Liver (tissue), 9 donors: Measurements from ENCODE around the gene FGFRL1. TPM values are rescaled to one million over a fixed set of nuclear protein-coding genes. Genes with fewer than 3 reads are reported as not detected.
"Not testable (repeated sequence)": the region's sequence is repeated elsewhere in the genome, so short reads cannot be mapped to it uniquely, and the experiment has no call there.

Experiments
- DNase-seq: peaks from one replicate; pipeline ENCODE4 v3.0.0-alpha.2; 2017; ENCODE audit warnings: low spot score
- H3K27ac ChIP-seq, 2 donors: one replicate each; pipeline ENCODE4 v1.7.0; 2013; ENCODE audit warnings: inconsistent platforms in 2 of 2, low read length in 2 of 2, control low read depth in 1 of 2, low read depth in 1 of 2, mild to moderate bottlenecking in 1 of 2
- H3K27me3 ChIP-seq, 4 donors: one replicate each; pipeline versions ENCODE4 v1.6.1 to v1.7.0; 2013; ENCODE audit warnings: low read length in 3 of 4, inconsistent platforms in 1 of 4, mild to moderate bottlenecking in 1 of 4, moderate library complexity in 1 of 4; ENCODE audit not compliant: control insufficient read depth in 4 of 4, insufficient read depth in 4 of 4
- H3K36me3 ChIP-seq, 4 donors: one replicate each; pipeline versions ENCODE4 v1.6.1 to v1.7.0; 2013; ENCODE audit warnings: low read length in 3 of 4, mild to moderate bottlenecking in 3 of 4, low read depth in 1 of 4, moderate library complexity in 1 of 4; ENCODE audit not compliant: control insufficient read depth in 4 of 4, insufficient read depth in 3 of 4
- H3K4me1 ChIP-seq, 4 donors: one replicate each; pipeline versions ENCODE4 v1.6.1 to v1.7.0; 2013; ENCODE audit warnings: low read length in 3 of 4, mild to moderate bottlenecking in 3 of 4, moderate library complexity in 1 of 4; ENCODE audit not compliant: control insufficient read depth in 4 of 4, insufficient read depth in 4 of 4
- H3K4me3 ChIP-seq, 3 donors: one replicate each; pipeline versions ENCODE4 v1.6.1 to v1.7.0; 2013; ENCODE audit warnings: low read length in 3 of 3, control low read depth in 1 of 3, low read depth in 1 of 3, mild to moderate bottlenecking in 1 of 3
- H3K9ac ChIP-seq, 2 donors: one replicate each; pipeline ENCODE4 v1.7.0; 2013; ENCODE audit warnings: low read length in 2 of 2, mild to moderate bottlenecking in 2 of 2, moderate library complexity in 2 of 2, control low read depth in 1 of 2, low read depth in 1 of 2
- H3K9me3 ChIP-seq, 4 donors: one replicate each; pipeline versions ENCODE4 v1.6.1 to v1.7.0; 2013; ENCODE audit warnings: low read length in 3 of 4; ENCODE audit not compliant: control insufficient read depth in 4 of 4
- EGR1 ChIP-seq, 2 donors: IDR thresholded peaks; 2 replicates each; pipeline ENCODE4 v1.6.1; 2016 to 2018; ENCODE audit warnings: antibody characterized with exemption in 2 of 2, low read depth in 2 of 2
- FOXA1 ChIP-seq: IDR thresholded peaks from 2 replicates; pipeline ENCODE4 v1.6.1; 2016; ENCODE audit warnings: antibody characterized with exemption
- FOXA2 ChIP-seq: IDR thresholded peaks from 2 replicates; pipeline ENCODE4 v1.6.1; 2016; ENCODE audit warnings: antibody characterized with exemption
- GABPA ChIP-seq, 2 donors: IDR thresholded peaks in 1 of 2; conservative IDR thresholded peaks in 1 of 2; 2 replicates each; pipeline ENCODE4 v1.6.1; 2016; ENCODE audit warnings: antibody characterized with exemption in 2 of 2, mild to moderate bottlenecking in 1 of 2, moderate library complexity in 1 of 2
- HNF4A ChIP-seq, 2 donors: conservative IDR thresholded peaks; 2 replicates each; pipeline ENCODE4 v1.6.1; 2016; ENCODE audit warnings: antibody characterized with exemption in 2 of 2, mild to moderate bottlenecking in 2 of 2
- HNF4G ChIP-seq: IDR thresholded peaks from 2 replicates; pipeline ENCODE4 v1.6.1; 2016; ENCODE audit warnings: antibody characterized with exemption
- JUND ChIP-seq, 2 donors: IDR thresholded peaks; 2 replicates each; pipeline ENCODE4 v1.6.1; 2016; ENCODE audit warnings: antibody characterized with exemption in 2 of 2
- NR2F2 ChIP-seq: IDR thresholded peaks from 2 replicates; pipeline ENCODE4 v1.6.1; 2016; ENCODE audit warnings: antibody characterized with exemption
- RAD21 ChIP-seq, 2 donors: IDR thresholded peaks; 2 replicates each; pipeline ENCODE4 v1.6.1; 2016; ENCODE audit warnings: antibody characterized with exemption in 2 of 2, mild to moderate bottlenecking in 2 of 2
- RXRA ChIP-seq, 2 donors: IDR thresholded peaks; 2 replicates each; pipeline ENCODE4 v1.6.1; 2017 to 2018; ENCODE audit warnings: antibody characterized with exemption in 2 of 2, mild to moderate bottlenecking in 1 of 2
- SP1 ChIP-seq: IDR thresholded peaks from 2 replicates; pipeline ENCODE4 v1.6.1; 2018; ENCODE audit warnings: antibody characterized with exemption, mild to moderate bottlenecking
- TAF1 ChIP-seq: conservative IDR thresholded peaks from 2 replicates; pipeline ENCODE4 v1.6.1; 2016; ENCODE audit warnings: antibody characterized with exemption, mild to moderate bottlenecking
- YY1 ChIP-seq: IDR thresholded peaks from 2 replicates; pipeline ENCODE4 v1.6.1; 2016; ENCODE audit warnings: antibody characterized with exemption, mild to moderate bottlenecking
- ZBTB33 ChIP-seq: IDR thresholded peaks from 2 replicates; pipeline ENCODE4 v1.6.1; 2016; ENCODE audit warnings: antibody characterized with exemption
- WGBS: extraction: QIAGEN DNeasy Blood & Tissue Kit; methylation state at CpG from one replicate; pipeline ENCODE4 v1.1.7; 2013; 5-methylcytosine and 5-hydroxymethylcytosine counted together
- polyA plus RNA-seq, 2 donors: library from polyadenylated mRNA; stranded (reverse) in 1 of 2; unstranded in 1 of 2; fragments of 200-250 nt in 1 of 2; fragments of >200 nt in 1 of 2; fragmentation: Nextera tagmentation in 1 of 2; extraction: Ambion mirVana in 1 of 2; gene quantifications; one replicate each; pipeline versions ENCODE4 v1.2.1 to v1.2.3, GENCODE V29; 2013 to 2015
- total RNA-seq, 2 donors: library from RNA; depleted of rRNA; stranded (reverse); fragments of >200 nt; gene quantifications; one replicate each; pipeline ENCODE4 v1.2.3, GENCODE V29; 2014
- TF ChIP-seq, protein P1 (sequence below): fragments of 150-350 bp; IDR thresholded peaks from 2 replicates; pipeline ENCODE4 v1.5.1; 2017; ENCODE audit warnings: improper control_type of control experiment, low read depth, low read length; ENCODE audit not compliant: missing input control
- TF ChIP-seq, protein P2 (sequence below): IDR thresholded peaks from 2 replicates; pipeline ENCODE4 v1.6.1; 2016; ENCODE audit warnings: antibody characterized with exemption
- TF ChIP-seq, protein P3 (sequence below): IDR thresholded peaks from 2 replicates; pipeline ENCODE4 v1.6.1; 2016; ENCODE audit warnings: antibody characterized with exemption, mild to moderate bottlenecking
- TF ChIP-seq, protein P4 (sequence below): IDR thresholded peaks from 2 replicates; pipeline ENCODE4 v1.6.1; 2016; ENCODE audit warnings: antibody characterized with exemption
- donor health status: healthy.
- donor health status: healthy.
- donor health status: healthy.
- donor health status: healthy.
- donor health status: healthy.

Gene FGFRL1
- total and polyA plus RNA-seq, 4 donors, result 14.2 to 49.1 (median 22.4) TPM

DNA sequence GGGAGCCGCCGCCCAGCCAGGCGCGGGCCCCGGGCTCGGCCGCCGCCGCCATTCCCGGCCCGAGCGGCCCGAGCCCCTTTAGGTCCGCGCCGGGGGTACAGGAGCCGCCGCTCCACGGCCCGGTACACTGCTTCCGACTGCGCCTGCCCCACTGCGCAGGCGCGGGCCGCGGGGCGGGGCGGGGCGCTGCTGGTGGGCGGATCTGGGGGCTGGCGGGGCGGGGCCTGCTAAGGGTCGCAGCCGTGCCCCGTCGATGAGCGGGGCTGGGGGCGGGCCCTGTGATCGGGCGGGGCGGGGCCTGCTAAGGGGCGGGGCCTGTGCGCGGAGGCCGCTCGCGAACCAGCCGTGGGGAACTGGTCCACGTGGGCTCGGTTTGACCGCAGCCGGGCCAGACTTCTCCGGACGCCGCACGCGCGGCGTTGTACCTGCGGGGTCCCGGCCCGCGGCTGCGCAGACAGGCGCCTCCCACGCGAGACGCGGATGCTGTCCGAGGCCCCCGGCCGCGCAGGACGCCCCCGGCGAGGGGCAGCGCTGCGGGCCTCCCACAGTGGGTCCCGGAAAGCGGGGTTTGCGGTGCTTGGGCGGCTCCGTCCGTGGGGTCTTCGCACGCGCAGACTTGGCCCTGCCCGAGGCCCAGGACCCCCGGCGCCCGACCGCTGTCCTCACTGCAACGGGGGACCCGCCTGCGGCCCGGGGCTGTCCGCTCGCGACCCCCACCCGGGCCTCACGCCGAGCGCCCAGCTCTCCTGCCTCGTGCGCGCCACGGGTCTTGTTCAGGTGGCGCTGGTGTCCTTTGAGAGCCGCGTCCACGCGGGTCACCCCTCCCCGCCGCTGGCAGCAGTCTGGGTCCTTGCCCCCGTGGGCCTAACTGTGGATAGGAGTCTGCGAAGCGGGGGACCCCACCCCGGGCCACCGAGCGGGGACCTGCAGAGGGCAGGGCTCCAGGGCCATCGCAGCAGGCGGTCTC is 37.7 kb upstream of the FGFRL1 start, which contains the start of gene DGKQ (continued):
- no peak for TF ChIP-seq FOXA1

- no peak overlapping the region for H3K9ac ChIP-seq
- WGBS, result 97% methylated on average over 9 of the region's 9 CpGs
- TF ChIP-seq FOXA1 (no peak), SP1 (no peak), EGR1 (IDR thresholded peaks at IDR 0.05; ENCODE audit: low read depth in 2 of 2) (no peak), YY1 (no peak), RAD21 (IDR thresholded peaks at IDR 0.05) (no peak), RXRA (IDR thresholded peaks at IDR 0.05) (no peak), JUND (IDR thresholded peaks at IDR 0.05) (no peak), ZBTB33 (no peak), HNF4G (no peak), GABPA (IDR thresholded peaks at IDR 0.05 in 1 of 2, conservative IDR thresholded peaks at IDR 0.05 in 1 of 2) (no peak), FOXA2 (no peak), TAF1 (no peak), NR2F2 (no peak), HNF4A (conservative IDR thresholded peaks at IDR 0.05) (no peak)
- TF ChIP-seq, protein P1, sequence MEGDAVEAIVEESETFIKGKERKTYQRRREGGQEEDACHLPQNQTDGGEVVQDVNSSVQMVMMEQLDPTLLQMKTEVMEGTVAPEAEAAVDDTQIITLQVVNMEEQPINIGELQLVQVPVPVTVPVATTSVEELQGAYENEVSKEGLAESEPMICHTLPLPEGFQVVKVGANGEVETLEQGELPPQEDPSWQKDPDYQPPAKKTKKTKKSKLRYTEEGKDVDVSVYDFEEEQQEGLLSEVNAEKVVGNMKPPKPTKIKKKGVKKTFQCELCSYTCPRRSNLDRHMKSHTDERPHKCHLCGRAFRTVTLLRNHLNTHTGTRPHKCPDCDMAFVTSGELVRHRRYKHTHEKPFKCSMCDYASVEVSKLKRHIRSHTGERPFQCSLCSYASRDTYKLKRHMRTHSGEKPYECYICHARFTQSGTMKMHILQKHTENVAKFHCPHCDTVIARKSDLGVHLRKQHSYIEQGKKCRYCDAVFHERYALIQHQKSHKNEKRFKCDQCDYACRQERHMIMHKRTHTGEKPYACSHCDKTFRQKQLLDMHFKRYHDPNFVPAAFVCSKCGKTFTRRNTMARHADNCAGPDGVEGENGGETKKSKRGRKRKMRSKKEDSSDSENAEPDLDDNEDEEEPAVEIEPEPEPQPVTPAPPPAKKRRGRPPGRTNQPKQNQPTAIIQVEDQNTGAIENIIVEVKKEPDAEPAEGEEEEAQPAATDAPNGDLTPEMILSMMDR, result no peak
- TF ChIP-seq, protein P2, sequence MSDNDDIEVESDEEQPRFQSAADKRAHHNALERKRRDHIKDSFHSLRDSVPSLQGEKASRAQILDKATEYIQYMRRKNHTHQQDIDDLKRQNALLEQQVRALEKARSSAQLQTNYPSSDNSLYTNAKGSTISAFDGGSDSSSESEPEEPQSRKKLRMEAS, result no peak
- TF ChIP-seq, protein P3, sequence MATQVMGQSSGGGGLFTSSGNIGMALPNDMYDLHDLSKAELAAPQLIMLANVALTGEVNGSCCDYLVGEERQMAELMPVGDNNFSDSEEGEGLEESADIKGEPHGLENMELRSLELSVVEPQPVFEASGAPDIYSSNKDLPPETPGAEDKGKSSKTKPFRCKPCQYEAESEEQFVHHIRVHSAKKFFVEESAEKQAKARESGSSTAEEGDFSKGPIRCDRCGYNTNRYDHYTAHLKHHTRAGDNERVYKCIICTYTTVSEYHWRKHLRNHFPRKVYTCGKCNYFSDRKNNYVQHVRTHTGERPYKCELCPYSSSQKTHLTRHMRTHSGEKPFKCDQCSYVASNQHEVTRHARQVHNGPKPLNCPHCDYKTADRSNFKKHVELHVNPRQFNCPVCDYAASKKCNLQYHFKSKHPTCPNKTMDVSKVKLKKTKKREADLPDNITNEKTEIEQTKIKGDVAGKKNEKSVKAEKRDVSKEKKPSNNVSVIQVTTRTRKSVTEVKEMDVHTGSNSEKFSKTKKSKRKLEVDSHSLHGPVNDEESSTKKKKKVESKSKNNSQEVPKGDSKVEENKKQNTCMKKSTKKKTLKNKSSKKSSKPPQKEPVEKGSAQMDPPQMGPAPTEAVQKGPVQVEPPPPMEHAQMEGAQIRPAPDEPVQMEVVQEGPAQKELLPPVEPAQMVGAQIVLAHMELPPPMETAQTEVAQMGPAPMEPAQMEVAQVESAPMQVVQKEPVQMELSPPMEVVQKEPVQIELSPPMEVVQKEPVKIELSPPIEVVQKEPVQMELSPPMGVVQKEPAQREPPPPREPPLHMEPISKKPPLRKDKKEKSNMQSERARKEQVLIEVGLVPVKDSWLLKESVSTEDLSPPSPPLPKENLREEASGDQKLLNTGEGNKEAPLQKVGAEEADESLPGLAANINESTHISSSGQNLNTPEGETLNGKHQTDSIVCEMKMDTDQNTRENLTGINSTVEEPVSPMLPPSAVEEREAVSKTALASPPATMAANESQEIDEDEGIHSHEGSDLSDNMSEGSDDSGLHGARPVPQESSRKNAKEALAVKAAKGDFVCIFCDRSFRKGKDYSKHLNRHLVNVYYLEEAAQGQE, result no peak
- TF ChIP-seq, protein P4, sequence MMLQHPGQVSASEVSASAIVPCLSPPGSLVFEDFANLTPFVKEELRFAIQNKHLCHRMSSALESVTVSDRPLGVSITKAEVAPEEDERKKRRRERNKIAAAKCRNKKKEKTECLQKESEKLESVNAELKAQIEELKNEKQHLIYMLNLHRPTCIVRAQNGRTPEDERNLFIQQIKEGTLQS, result no peak
- no peaks in the 10 kb centered on the region for H3K27me3 ChIP-seq
- H3K4me1 ChIP-seq, result peaks cover 14 to 20% (median 18%) of the 10 kb centered on the region in 4 donors
- no peaks in the 10 kb centered on the region for H3K9me3 ChIP-seq
- H3K27ac ChIP-seq, result no peak overlapping the region
- no peak overlapping the region for H3K4me3 ChIP-seq
- DNase-seq, result no peak
- H3K36me3 ChIP-seq, result no peaks in the 10 kb centered on the region
Observed at GRCh38 chr4:974668-975067, 36.8 kb upstream of the FGFRL1 start.

- not testable (repeated sequence) for H3K27ac ChIP-seq, H3K4me3 ChIP-seq, H3K9ac ChIP-seq, DNase-seq, H3K27me3 ChIP-seq, H3K36me3 ChIP-seq, H3K9me3 ChIP-seq
- peaks cover 14 to 20% (median 18%) of the 10 kb centered on the region in 4 donors for H3K4me1 ChIP-seq
- WGBS, result over 99% methylated on average over 19 of the region's 25 CpGs
Observed at GRCh38 chr4:976016-976415, 35.4 kb upstream of the FGFRL1 start.
